IPS-18a (cell line): ENCODE measurements around the gene SMURF1.

Experiments
- H3K27ac ChIP-seq: one replicate; pipeline ENCODE4 v1.5.1; 2013; ENCODE audit warnings: low read length
- H3K27me3 ChIP-seq: one replicate; pipeline ENCODE4 v1.6.1; 2013; ENCODE audit warnings: mild to moderate bottlenecking, low read length; ENCODE audit not compliant: control insufficient read depth, insufficient read depth
- H3K36me3 ChIP-seq: one replicate; pipeline ENCODE4 v1.6.1; 2013; ENCODE audit warnings: low read depth, low read length; ENCODE audit not compliant: control insufficient read depth
- H3K4me1 ChIP-seq: one replicate; pipeline ENCODE4 v1.6.1; 2013; ENCODE audit warnings: low read depth, low read length; ENCODE audit not compliant: control insufficient read depth
- H3K4me3 ChIP-seq: one replicate; pipeline ENCODE4 v1.5.1; 2013; ENCODE audit warnings: low read length
- H3K9ac ChIP-seq: one replicate; pipeline ENCODE4 v1.6.1; 2013; ENCODE audit warnings: mild to moderate bottlenecking, low read length, moderate library complexity
- H3K9me3 ChIP-seq: one replicate; pipeline ENCODE4 v1.6.1; 2013; ENCODE audit warnings: low read depth, low read length; ENCODE audit not compliant: control insufficient read depth

Gene SMURF1

GRCh38 chr7:99038086-99038855 is 105.6 kb downstream of the SMURF1 start:
- H3K9me3 ChIP-seq, result no peaks in the 10 kb centered on the region
- H3K4me3 ChIP-seq, result no peak overlapping the region
- no peaks in the 10 kb centered on the region for H3K4me1 ChIP-seq
- no peak overlapping the region for H3K27ac ChIP-seq
- peaks cover 65% of the 10 kb centered on the region for H3K36me3 ChIP-seq
- H3K9ac ChIP-seq, result no peak overlapping the region
- H3K27me3 ChIP-seq, result no peaks in the 10 kb centered on the region

GRCh38 chr7:99037327-99037940 is 106.5 kb downstream of the SMURF1 start:
- H3K27me3 ChIP-seq, result no peaks in the 10 kb centered on the region
- H3K9me3 ChIP-seq, result no peaks in the 10 kb centered on the region
- H3K4me3 ChIP-seq, result no peak overlapping the region
- no peak overlapping the region for H3K27ac ChIP-seq
- H3K4me1 ChIP-seq, result no peaks in the 10 kb centered on the region
- H3K36me3 ChIP-seq, result peaks cover 65% of the 10 kb centered on the region
- no peak overlapping the region for H3K9ac ChIP-seq

- Histone ChIP-seq H3K9ac (no peak overlapping the region), H3K27ac (no peak overlapping the region), H3K9me3 (no peaks in the 10 kb centered on the region), H3K4me1 (no peaks in the 10 kb centered on the region), H3K27me3 (no peaks in the 10 kb centered on the region), H3K36me3 (peaks cover 64% of the 10 kb centered on the region), H3K4me3 (no peak overlapping the region)
These were observed 107.3 kb downstream of the SMURF1 start for GRCh38 chr7:99036546-99037111.

GRCh38 chr7:99035723-99036545 is 108.0 kb downstream of the SMURF1 start:
- H3K4me1 ChIP-seq, result no peaks in the 10 kb centered on the region
- no peaks in the 10 kb centered on the region for H3K9me3 ChIP-seq
- peaks cover 67% of the 10 kb centered on the region for H3K36me3 ChIP-seq
- H3K4me3 ChIP-seq, result no peak overlapping the region
- no peaks in the 10 kb centered on the region for H3K27me3 ChIP-seq
- no peak overlapping the region for H3K27ac ChIP-seq
- no peak overlapping the region for H3K9ac ChIP-seq

GRCh38 chr7:99034932-99035722 is 108.8 kb downstream of the SMURF1 start:
- H3K4me3 ChIP-seq, result no peak overlapping the region
- H3K4me1 ChIP-seq, result no peaks in the 10 kb centered on the region
- no peak overlapping the region for H3K9ac ChIP-seq
- H3K27me3 ChIP-seq, result no peaks in the 10 kb centered on the region
- H3K36me3 ChIP-seq, result peaks cover 72% of the 10 kb centered on the region
- no peaks in the 10 kb centered on the region for H3K9me3 ChIP-seq
- H3K27ac ChIP-seq, result no peak overlapping the region

- Histone ChIP-seq H3K4me1 (no peaks in the 10 kb centered on the region), H3K4me3 (no peak overlapping the region), H3K9ac (no peak overlapping the region), H3K27me3 (no peaks in the 10 kb centered on the region), H3K9me3 (no peaks in the 10 kb centered on the region), H3K36me3 (peaks cover 77% of the 10 kb centered on the region), H3K27ac (no peak overlapping the region)
These were observed 110.1 kb downstream of the SMURF1 start for GRCh38 chr7:99033765-99034164.

GRCh38 chr7:99032928-99033327 is 111.0 kb downstream of the SMURF1 start:
- H3K9ac ChIP-seq, result no peak overlapping the region
- H3K4me1 ChIP-seq, result no peaks in the 10 kb centered on the region
- H3K27ac ChIP-seq, result no peak overlapping the region
- peaks cover 71% of the 10 kb centered on the region for H3K36me3 ChIP-seq
- H3K4me3 ChIP-seq, result no peak overlapping the region
- H3K9me3 ChIP-seq, result no peaks in the 10 kb centered on the region
- no peaks in the 10 kb centered on the region for H3K27me3 ChIP-seq

- no peak overlapping the region for H3K27ac ChIP-seq
- H3K36me3 ChIP-seq, result peaks cover 65% of the 10 kb centered on the region
- no peaks in the 10 kb centered on the region for H3K4me1 ChIP-seq
- no peak overlapping the region for H3K9ac ChIP-seq
- no peak overlapping the region for H3K4me3 ChIP-seq
- no peaks in the 10 kb centered on the region for H3K27me3 ChIP-seq
- H3K9me3 ChIP-seq, result no peaks in the 10 kb centered on the region
These were observed 112.4 kb downstream of the SMURF1 start for GRCh38 chr7:99031496-99031895.

- Histone ChIP-seq H3K4me3 (no peak overlapping the region), H3K9ac (no peak overlapping the region), H3K27me3 (no peaks in the 10 kb centered on the region), H3K27ac (no peak overlapping the region), H3K9me3 (no peaks in the 10 kb centered on the region), H3K36me3 (peaks cover 65% of the 10 kb centered on the region), H3K4me1 (no peaks in the 10 kb centered on the region)
These were observed 113.0 kb downstream of the SMURF1 start for GRCh38 chr7:99030951-99031350.

- Histone ChIP-seq H3K9me3 (no peaks in the 10 kb centered on the region), H3K36me3 (peaks cover 60% of the 10 kb centered on the region), H3K27me3 (no peaks in the 10 kb centered on the region), H3K4me3 (no peak overlapping the region), H3K9ac (no peak overlapping the region), H3K4me1 (no peaks in the 10 kb centered on the region), H3K27ac (no peak overlapping the region)
These were observed 113.5 kb downstream of the SMURF1 start for GRCh38 chr7:99030457-99030856.
